IMR-90 (cell line): ENCODE data around the gene PIGN. TPM values are rescaled to one million over a fixed set of nuclear protein-coding genes. Genes with fewer than 3 reads are reported as not detected.

Experiments used
- ATAC-seq: fragments of 200-7000 bp; cut with Tn5 transposase; 2 replicates; pipeline ENCODE4 v1.9.1; 2020; ENCODE audit warnings: low read depth, mild to moderate bottlenecking, moderate library complexity
- BruUV-seq: library from RNA; stranded (reverse); fragments of 400-500 nt; replicated peaks from 2 replicates; lab custom pipeline; 2021; lab: Mats Ljungman, UMichigan
- CTCF ChIA-PET: fragments of 300-600 bp; formaldehyde crosslinking; extraction: SDS; loops from one replicate; lab custom pipeline; 2021; ENCODE audit warnings: antibody characterized with exemption; lab: Yijun Ruan, JAX
- POLR2A ChIA-PET: fragments of 300-600 bp; sonication (Branson Sonifier 250); formaldehyde crosslinking; loops from one replicate; lab custom pipeline; 2022; ENCODE audit warnings: antibody characterized with exemption; ENCODE audit not compliant: unreplicated experiment; lab: Charles Lee
- DNase-seq: peaks from one replicate; pipeline ENCODE4 v3.0.0; 2013
- H2AFZ ChIP-seq: replicated peaks from 2 replicates; pipeline ENCODE3; 2013; ENCODE audit warnings: low read length, mild to moderate bottlenecking; ENCODE audit not compliant: poor library complexity
- H2AK5ac ChIP-seq: 2 replicates; pipeline ENCODE4 v1.6.1; 2013; ENCODE audit warnings: low read depth, low read length, inconsistent platforms
- H2AK9ac ChIP-seq: replicated peaks from 2 replicates; pipeline ENCODE3; 2013; ENCODE audit warnings: mild to moderate bottlenecking, low read depth, low read length, moderate library complexity; ENCODE audit not compliant: poor library complexity
- H2BK120ac ChIP-seq: 2 replicates; pipeline ENCODE4 v1.6.1; 2013; ENCODE audit warnings: low read depth, low read length, inconsistent platforms
- H2BK15ac ChIP-seq: 3 replicates; pipeline ENCODE4 v1.6.1; 2013; ENCODE audit warnings: low read depth, low read length, inconsistent platforms
- H2BK20ac ChIP-seq: 2 replicates; pipeline ENCODE4 v1.6.1; 2013; ENCODE audit warnings: low read depth, mild to moderate bottlenecking, inconsistent platforms, low read length, moderate library complexity
- H2BK5ac ChIP-seq: 2 replicates; pipeline ENCODE4 v1.6.1; 2013; ENCODE audit warnings: mild to moderate bottlenecking, low read depth, low read length, inconsistent platforms; ENCODE audit not compliant: poor library complexity, severe bottlenecking
- H3K14ac ChIP-seq: replicated peaks from 2 replicates; pipeline ENCODE4 v1.6.1; 2013; ENCODE audit warnings: low read depth, low read length, inconsistent platforms
- H3K18ac ChIP-seq: 2 replicates; pipeline ENCODE4 v1.6.1; 2013; ENCODE audit warnings: low read depth, low read length, control low read depth
- H3K23ac ChIP-seq: 2 replicates; pipeline ENCODE4 v1.6.1; 2013; ENCODE audit warnings: low read depth, low read length, inconsistent platforms
- H3K27ac ChIP-seq: 2 replicates; pipeline ENCODE4 v1.5.1; 2013; ENCODE audit warnings: mild to moderate bottlenecking, control low read depth, low read length; ENCODE audit not compliant: insufficient read depth
- H3K27me3 ChIP-seq: 2 replicates; pipeline ENCODE4 v1.6.1; 2013; ENCODE audit warnings: low read length; ENCODE audit not compliant: control insufficient read depth, insufficient read depth
- H3K36me3 ChIP-seq: 2 replicates; pipeline ENCODE4 v1.6.1; 2013; ENCODE audit warnings: low read length, mixed read lengths; ENCODE audit not compliant: control insufficient read depth, insufficient read depth
- H3K4ac ChIP-seq: 2 replicates; pipeline ENCODE4 v1.6.1; 2013; ENCODE audit warnings: low read depth, low read length, inconsistent platforms
- H3K4me1 ChIP-seq: 2 replicates; pipeline ENCODE4 v1.6.1; 2013; ENCODE audit warnings: low read length, mixed read lengths; ENCODE audit not compliant: control insufficient read depth, insufficient read depth
- H3K4me2 ChIP-seq: 2 replicates; pipeline ENCODE4 v1.6.1; 2013; ENCODE audit warnings: low read depth, mild to moderate bottlenecking, control low read depth, low read length, moderate library complexity
- H3K4me3 ChIP-seq: 2 replicates; pipeline ENCODE4 v1.5.1; 2013; ENCODE audit warnings: low read depth, mild to moderate bottlenecking, control low read depth, low read length, moderate library complexity; ENCODE audit not compliant: insufficient read depth
- H3K56ac ChIP-seq: 2 replicates; pipeline ENCODE4 v1.6.1; 2013; ENCODE audit warnings: low read length, inconsistent platforms; ENCODE audit not compliant: insufficient read depth; ENCODE audit errors: extremely low read depth
- H3K79me1 ChIP-seq, 2 experiments: 2 replicates each; pipeline ENCODE4 v1.6.1; 2013; ENCODE audit warnings: low read length in 2 of 2, inconsistent platforms in 1 of 2, low read depth in 1 of 2
- H3K9ac ChIP-seq: 2 replicates; pipeline ENCODE4 v1.6.1; 2013; ENCODE audit warnings: low read depth, low read length, control low read depth
- H3K9me1 ChIP-seq: 2 replicates; pipeline ENCODE4 v1.6.1; 2013; ENCODE audit warnings: low read length, inconsistent platforms; ENCODE audit not compliant: insufficient read depth
- H3K9me3 ChIP-seq: 2 replicates; pipeline ENCODE4 v1.6.1; 2013; ENCODE audit warnings: low read length; ENCODE audit not compliant: control insufficient read depth, insufficient read depth
- H4K20me1 ChIP-seq: 2 replicates; pipeline ENCODE4 v1.6.1; 2013; ENCODE audit warnings: low read length, inconsistent platforms; ENCODE audit not compliant: insufficient read depth
- H4K5ac ChIP-seq: 2 replicates; pipeline ENCODE4 v1.6.1; 2013; ENCODE audit warnings: mild to moderate bottlenecking, low read depth, low read length, control low read depth
- H4K8ac ChIP-seq, 2 experiments: 2 replicates each; pipeline ENCODE4 v1.6.1; 2013; ENCODE audit warnings: low read depth in 2 of 2, low read length in 2 of 2, control low read depth in 1 of 2, inconsistent platforms in 1 of 2
- H4K91ac ChIP-seq: 2 replicates; pipeline ENCODE4 v1.6.1; 2013; ENCODE audit warnings: low read depth, low read length, inconsistent platforms; ENCODE audit not compliant: insufficient read depth
- BHLHE40 ChIP-seq: fragments of 150-350 bp; IDR thresholded peaks from 2 replicates; pipeline ENCODE4 v1.6.1; 2016; ENCODE audit warnings: mild to moderate bottlenecking, low read depth, low read length
- CEBPB ChIP-seq: IDR thresholded peaks from 2 replicates; pipeline ENCODE4 v1.6.1; 2012; ENCODE audit warnings: low read depth, low read length, improper control_type of control experiment
- MAFK ChIP-seq: IDR thresholded peaks from 2 replicates; pipeline ENCODE4 v1.6.1; 2012; ENCODE audit warnings: low read depth, low read length, improper control_type of control experiment
- NFE2L2 ChIP-seq: fragments of 150-350 bp; IDR thresholded peaks from 2 replicates; pipeline ENCODE4 v1.6.1; 2016; ENCODE audit warnings: low read depth, mild to moderate bottlenecking, low read length
- POLR2A ChIP-seq: IDR thresholded peaks from 2 replicates; pipeline ENCODE4 v1.6.1; 2012; ENCODE audit warnings: mild to moderate bottlenecking, low read depth, low read length
- RFX5 ChIP-seq: IDR thresholded peaks from 2 replicates; pipeline ENCODE4 v1.8.0; 2012; ENCODE audit warnings: low read depth, mild to moderate bottlenecking, low read length, moderate library complexity
- SMC3 ChIP-seq: fragments of 150-350 bp; IDR thresholded peaks from 2 replicates; pipeline ENCODE4 v1.6.1; 2016; ENCODE audit warnings: low read depth, mild to moderate bottlenecking, antibody characterized with exemption, low read length, moderate library complexity
- WGBS, 2 experiments: methylation state at CpG; one replicate each; pipeline versions ENCODE4 v1.1.5 to v1.1.7; 2013; ENCODE audit warnings: missing lambda C conversion rate in 2 of 2; ENCODE audit not compliant: insufficient read length in 1 of 2; ENCODE audit errors: extremely low coverage in 2 of 2; 5-methylcytosine and 5-hydroxymethylcytosine counted together
- dilution Hi-C: fragments of 300-500 bp; cut with HindIII; formaldehyde crosslinking; loops from one replicate; pipeline ENCODE4 v1.14.3; 2018; ENCODE audit warnings: low sequenced_read_pairs; ENCODE audit not compliant: unreplicated experiment
- in situ Hi-C: fragments of 300-500 bp; cut with MboI; formaldehyde crosslinking; loops from 3 replicates; pipeline ENCODE4 v1.14.3; 2019; ENCODE audit warnings: low sequenced_read_pairs, inconsistent platforms, mixed read lengths
- intact Hi-C: fragments of 100-400 bp; cut with micrococcal nuclease; formaldehyde crosslinking; loops from 2 replicates; pipeline ENCODE4 v1.10.0; 2022
- polyA plus RNA-seq, 3 experiments: library from polyadenylated mRNA; depleted of rRNA; stranded (reverse); fragments of >200 nt; gene quantifications; 2 replicates each; pipeline ENCODE4 v1.2.3, GENCODE V29; 2012; ENCODE audit warnings: low replicate concordance in 1 of 3
- total RNA-seq: library from RNA; depleted of rRNA; stranded (reverse); fragments of >200 nt; gene quantifications from 2 replicates; pipeline ENCODE4 v1.2.3, GENCODE V29; 2012

PIGN gene
- total and polyA plus RNA-seq, 2 of the 4 experiments (the other 2 are of a cell fraction) = 9.0 to 17.9 TPM

- in situ Hi-C loops = loop anchor here (10.0 kb wide), 3 partner anchors 504 to 814 kb away; no protein-coding TSS in a partner anchor
- dilution Hi-C loops = no loop called here
- POLR2A ChIA-PET = no interaction called here
Observed at GRCh38 chr18:62138461-62139235, 48.2 kb downstream of the PIGN start.

More at GRCh38 chr18:62138461-62139235, 48.2 kb downstream of the PIGN start:
- no peaks in the 10 kb centered on the region; a peak in 1 of 4 replicates for H3K79me1 ChIP-seq
- no peak overlapping the region for H2BK5ac ChIP-seq
- H4K20me1 ChIP-seq = no peaks in the 10 kb centered on the region
- no peak overlapping the region for H3K14ac ChIP-seq
- no peak overlapping the region for H2AFZ ChIP-seq
- H4K5ac ChIP-seq = no peak overlapping the region
- no peak overlapping the region for H2AK9ac ChIP-seq
- no peak overlapping the region for H2BK120ac ChIP-seq
- H3K4ac ChIP-seq = no peak overlapping the region
- H4K91ac ChIP-seq = no peak overlapping the region
- CTCF ChIA-PET = no interaction called here
- H3K18ac ChIP-seq = no peak overlapping the region
- no peaks in the 10 kb centered on the region for H3K27me3 ChIP-seq
- no CpG with 5 or more reads among the region's 2 CpGs for WGBS, 2 experiments
- no peak overlapping the region for H2BK20ac ChIP-seq
- H3K36me3 ChIP-seq = peaks cover 4% of the 10 kb centered on the region
- no peak overlapping the region for H3K56ac ChIP-seq
- no TSS peak for BruUV-seq
- H3K9ac ChIP-seq = no peak overlapping the region
- no peak overlapping the region for H3K4me3 ChIP-seq
- H4K8ac ChIP-seq = no peak overlapping the region
- no peak overlapping the region for H3K4me2 ChIP-seq
- no peak overlapping the region for H2BK15ac ChIP-seq
- no peaks in the 10 kb centered on the region for H3K9me3 ChIP-seq
- H3K9me1 ChIP-seq = peaks cover 6% of the 10 kb centered on the region; the same call in 1 of the 2 replicates
- no peak overlapping the region for H3K23ac ChIP-seq
- intact Hi-C loops = no loop called here
- H2AK5ac ChIP-seq = no peak overlapping the region
- DNase-seq (peak; percentile 27), ATAC-seq (peak; percentile 46)
- H3K4me1 ChIP-seq = no peaks in the 10 kb centered on the region
- H3K27ac ChIP-seq = no peak overlapping the region
- TF ChIP-seq SMC3 (no peak), RFX5 (no peak), POLR2A (no peak), MAFK (no peak), CEBPB (peak; percentile 21; the same call in 1 of the 2 replicates), BHLHE40 (no peak), NFE2L2 (no peak)
